Left ventricle myocardium inferior (tissue), 1 donor: ENCODE data around the gene DHRS1. TPM values are rescaled to one million over a fixed set of nuclear protein-coding genes. Genes with fewer than 3 reads are reported as not detected.

Experiments used
- DNase-seq: peaks from one replicate; pipeline ENCODE4 v3.0.0-alpha.2; 2020
- H3K27ac ChIP-seq: fragments of 200-600 bp; replicated peaks from 2 replicates; pipeline ENCODE4 v1.8.0; 2021
- H3K27me3 ChIP-seq: fragments of 200-600 bp; 2 replicates; pipeline ENCODE4 v1.8.0; 2021; ENCODE audit warnings: low read depth
- H3K36me3 ChIP-seq: fragments of 200-600 bp; 2 replicates; pipeline ENCODE4 v1.8.0; 2021
- H3K4me1 ChIP-seq: fragments of 200-600 bp; 2 replicates; pipeline ENCODE4 v1.8.0; 2021
- H3K4me3 ChIP-seq: fragments of 200-600 bp; 2 replicates; pipeline ENCODE4 v1.8.0; 2021; ENCODE audit warnings: mild to moderate bottlenecking, moderate library complexity
- H3K9me3 ChIP-seq: fragments of 200-600 bp; replicated peaks from 2 replicates; pipeline ENCODE4 v1.8.0; 2021
- CTCF ChIP-seq: fragments of 200-600 bp; IDR thresholded peaks from 2 replicates; pipeline ENCODE4 v1.8.0; 2021; ENCODE audit warnings: antibody characterized with exemption, mild to moderate bottlenecking, borderline replicate concordance
- intact Hi-C: fragments of 100-400 bp; cut with micrococcal nuclease; formaldehyde crosslinking; loops from one replicate; pipeline ENCODE4 v1.11.0; 2022
- total RNA-seq: library from RNA; stranded (reverse); fragmentation: NEBNext Ultra II Directional; extraction: Animal tissue kit (Norgen Biotek cat#: 25700); gene quantifications from one replicate; pipeline ENCODE4 v1.2.1, GENCODE V29; 2021
- donor health status: DM: no; HTN: yes; CAD: no; lungs with severe emphysema.

The DHRS1 gene
- total RNA-seq, 1 donor from 2014 or later: 6.9 TPM

- no peak overlapping the region for H3K4me3 ChIP-seq
- peaks cover 3% of the 10 kb centered on the region for H3K36me3 ChIP-seq
- no peaks in the 10 kb centered on the region for H3K4me1 ChIP-seq
- no peaks in the 10 kb centered on the region for H3K9me3 ChIP-seq
- intact Hi-C loops: no loop called here
- H3K27ac ChIP-seq: no peak overlapping the region
- TF ChIP-seq CTCF: no peak
- H3K27me3 ChIP-seq: no peaks in the 10 kb centered on the region
- no peak for DNase-seq
These were observed 43.5 kb downstream of the DHRS1 start for GRCh38 chr14:24255931-24256711.

GRCh38 chr14:24255438-24255837 lies 44.1 kb downstream of the DHRS1 start:
- no peak for TF ChIP-seq CTCF
- peaks cover 3% of the 10 kb centered on the region for H3K36me3 ChIP-seq
- no peak overlapping the region for H3K27ac ChIP-seq
- no peaks in the 10 kb centered on the region for H3K27me3 ChIP-seq
- no peaks in the 10 kb centered on the region for H3K9me3 ChIP-seq
- H3K4me1 ChIP-seq: no peaks in the 10 kb centered on the region
- no peak overlapping the region for H3K4me3 ChIP-seq
- no peak for DNase-seq
- intact Hi-C loops: no loop called here

- intact Hi-C loops: no loop called here
- Histone ChIP-seq H3K4me1 (no peaks in the 10 kb centered on the region), H3K27ac (no peak overlapping the region), H3K9me3 (no peaks in the 10 kb centered on the region), H3K4me3 (no peak overlapping the region), H3K36me3 (peaks cover 3% of the 10 kb centered on the region), H3K27me3 (no peaks in the 10 kb centered on the region)
- TF ChIP-seq CTCF: no peak
- DNase-seq: peak; percentile 7
These were observed 44.8 kb downstream of the DHRS1 start for GRCh38 chr14:24254630-24255392.

GRCh38 chr14:24253936-24254335 lies 45.6 kb downstream of the DHRS1 start:
- Histone ChIP-seq H3K27ac (no peak overlapping the region), H3K36me3 (peaks cover 3% of the 10 kb centered on the region), H3K4me3 (no peak overlapping the region), H3K4me1 (no peaks in the 10 kb centered on the region), H3K9me3 (no peaks in the 10 kb centered on the region), H3K27me3 (no peaks in the 10 kb centered on the region)
- no peak for TF ChIP-seq CTCF
- intact Hi-C loops: no loop called here
- DNase-seq: peak; percentile 2

GRCh38 chr14:24252289-24253124 lies 47.1 kb downstream of the DHRS1 start:
- no peak for TF ChIP-seq CTCF
- peaks cover 3% of the 10 kb centered on the region for H3K36me3 ChIP-seq
- H3K27me3 ChIP-seq: no peaks in the 10 kb centered on the region
- intact Hi-C loops: no loop called here
- H3K4me1 ChIP-seq: no peaks in the 10 kb centered on the region
- DNase-seq: no peak
- no peak overlapping the region for H3K27ac ChIP-seq
- no peaks in the 10 kb centered on the region for H3K9me3 ChIP-seq
- no peak overlapping the region for H3K4me3 ChIP-seq
